Transverse colon (tissue), 4 donors: ENCODE results near the gene RAPGEF5.

ENCODE experiments used
- CTCF ChIP-seq, 5 experiments: fragments of 200-600 bp in 3 of 5; fragments of 450-650 bp in 2 of 5; sonication (generic) in 3 of 5; IDR thresholded peaks; 1 replicate in 2 of 5; 2 replicates in 3 of 5; pipeline ENCODE4 v1.5.1; 2016 to 2017; ENCODE audit warnings: antibody characterized with exemption in 5 of 5, inconsistent platforms in 3 of 5, mild to moderate bottlenecking in 2 of 5, moderate library complexity in 1 of 5
- POLR2A ChIP-seq: fragments of 450-650 bp; IDR thresholded peaks from one replicate; pipeline ENCODE4 v1.6.1; 2016; ENCODE audit warnings: antibody characterized with exemption, mild to moderate bottlenecking, moderate library complexity
- POLR2AphosphoS5 ChIP-seq, 3 donors: sonication (generic); formaldehyde crosslinking; IDR thresholded peaks; one replicate each; pipeline ENCODE4 v1.6.1; 2016; ENCODE audit warnings: antibody characterized with exemption in 3 of 3

DNA sequence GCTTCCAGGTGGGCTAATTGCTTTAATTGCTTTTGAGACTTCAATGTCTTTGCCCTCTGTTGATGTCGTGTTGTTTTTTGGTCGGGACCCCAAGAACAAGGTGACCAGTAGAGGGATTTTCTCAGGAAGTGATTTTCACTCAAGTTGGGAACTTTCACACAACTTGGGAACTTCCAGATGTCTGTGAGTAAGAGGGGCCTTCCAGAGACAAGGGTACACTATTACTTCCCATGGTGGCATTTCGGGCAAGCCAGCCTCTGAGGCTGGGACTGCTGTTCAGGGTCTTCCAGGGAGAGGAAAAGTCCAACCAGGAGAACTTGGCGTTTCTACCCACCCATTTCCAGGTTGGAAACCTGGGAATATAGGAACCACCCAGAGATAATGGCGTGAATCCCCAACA, 241.3 kb downstream of the RAPGEF5 start:
- TF ChIP-seq POLR2A, result no peak
- TF ChIP-seq CTCF (IDR thresholded peaks at IDR 0.05), result no peak
- no peak for TF ChIP-seq POLR2AphosphoS5 (IDR thresholded peaks at IDR 0.05)
